ENCODE results near the gene CCDC154.
"Not testable (repeated sequence)": the region's sequence is repeated elsewhere in the genome, so short reads cannot be mapped to it uniquely, and the experiment has no call there.

The CCDC154 gene

DNA sequence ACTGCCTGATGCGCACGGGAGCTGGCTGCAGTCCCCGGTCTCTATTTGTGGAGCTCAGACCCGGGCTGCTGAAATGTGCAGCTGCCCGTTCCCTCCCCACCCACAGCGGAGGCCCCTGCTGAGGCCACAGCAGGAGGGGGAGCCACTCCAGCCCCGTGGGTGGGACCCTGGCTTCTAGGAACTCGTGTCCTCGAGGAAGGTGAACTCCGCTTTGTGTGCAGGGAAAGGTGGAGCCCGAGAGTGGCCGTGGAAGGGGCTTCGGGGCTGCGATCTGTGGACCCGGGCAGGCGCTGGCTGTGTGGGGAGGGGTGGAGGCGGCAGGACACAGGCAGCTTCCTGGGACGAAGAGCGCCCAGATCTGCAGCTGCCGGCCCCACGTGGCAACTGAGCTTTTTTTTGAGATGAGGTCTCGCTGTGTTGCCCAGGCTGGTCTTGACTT, 2.9 kb downstream of the CCDC154 start:
- no peaks in the 10 kb centered on the region for H3K4me1 ChIP-seq (ENCODE audit: insufficient read depth, low read length, poor library complexity, severe bottlenecking)
- no peaks in the 10 kb centered on the region for H3F3A ChIP-seq (ENCODE audit: low read depth)
- H3K79me2 ChIP-seq (ENCODE audit: insufficient read depth, low read length) = no peaks in the 10 kb centered on the region
- H3K4me3 ChIP-seq (ENCODE audit: low read length, poor library complexity, severe bottlenecking) = no peak overlapping the region
- no peaks in the 10 kb centered on the region for H4K20me1 ChIP-seq (ENCODE audit: insufficient read depth, low read length, poor library complexity, severe bottlenecking)
- H3K27me3 ChIP-seq (ENCODE audit: insufficient read depth, low read length, poor library complexity, severe bottlenecking) = no peaks in the 10 kb centered on the region
- no peak overlapping the region for H2AFZ ChIP-seq (ENCODE audit: low read length)
- H3K9me2 ChIP-seq (replicated peaks; ENCODE audit: low read depth, low read length) = no peaks in the 10 kb centered on the region
- H3K36me3 ChIP-seq (ENCODE audit: insufficient read depth, low read length) = no peaks in the 10 kb centered on the region
- no peak overlapping the region for H3K9ac ChIP-seq (ENCODE audit: low read depth, low read length, poor library complexity, severe bottlenecking)
- H3K4me2 ChIP-seq (ENCODE audit: low read depth, low read length, poor library complexity, severe bottlenecking) = no peak overlapping the region
- no peaks in the 10 kb centered on the region for H3K9me3 ChIP-seq (ENCODE audit: insufficient read depth, low read depth, low read length)
- TF ChIP-seq, protein P1, sequence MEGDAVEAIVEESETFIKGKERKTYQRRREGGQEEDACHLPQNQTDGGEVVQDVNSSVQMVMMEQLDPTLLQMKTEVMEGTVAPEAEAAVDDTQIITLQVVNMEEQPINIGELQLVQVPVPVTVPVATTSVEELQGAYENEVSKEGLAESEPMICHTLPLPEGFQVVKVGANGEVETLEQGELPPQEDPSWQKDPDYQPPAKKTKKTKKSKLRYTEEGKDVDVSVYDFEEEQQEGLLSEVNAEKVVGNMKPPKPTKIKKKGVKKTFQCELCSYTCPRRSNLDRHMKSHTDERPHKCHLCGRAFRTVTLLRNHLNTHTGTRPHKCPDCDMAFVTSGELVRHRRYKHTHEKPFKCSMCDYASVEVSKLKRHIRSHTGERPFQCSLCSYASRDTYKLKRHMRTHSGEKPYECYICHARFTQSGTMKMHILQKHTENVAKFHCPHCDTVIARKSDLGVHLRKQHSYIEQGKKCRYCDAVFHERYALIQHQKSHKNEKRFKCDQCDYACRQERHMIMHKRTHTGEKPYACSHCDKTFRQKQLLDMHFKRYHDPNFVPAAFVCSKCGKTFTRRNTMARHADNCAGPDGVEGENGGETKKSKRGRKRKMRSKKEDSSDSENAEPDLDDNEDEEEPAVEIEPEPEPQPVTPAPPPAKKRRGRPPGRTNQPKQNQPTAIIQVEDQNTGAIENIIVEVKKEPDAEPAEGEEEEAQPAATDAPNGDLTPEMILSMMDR (conservative IDR thresholded peaks at IDR 0.05; ENCODE audit: low read length) = no peak
- no peak for TF ChIP-seq EZH2phosphoT487 (IDR thresholded peaks at IDR 0.05; ENCODE audit: borderline replicate concordance)

DNA sequence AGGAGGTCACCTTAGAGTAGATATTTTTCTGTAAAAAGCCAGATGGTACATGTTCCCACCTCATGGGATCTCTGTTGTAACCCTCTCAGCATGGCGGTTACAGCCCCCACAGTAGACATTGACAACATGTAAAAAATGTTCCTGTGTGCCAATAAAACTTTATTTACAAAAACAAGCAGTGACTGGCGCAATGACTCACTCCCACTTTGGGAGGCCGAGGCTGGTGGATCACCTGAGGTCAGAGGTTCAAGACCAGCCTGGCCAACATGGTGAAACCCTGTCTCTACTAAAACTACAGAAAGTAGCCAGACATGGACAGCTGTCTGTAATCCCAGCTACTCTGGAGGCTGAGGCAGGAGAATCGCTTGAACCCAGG, 4.7 kb downstream of the CCDC154 start:
- H3K4me3 ChIP-seq (ENCODE audit: low read length, poor library complexity, severe bottlenecking); H3K4me1 ChIP-seq (ENCODE audit: insufficient read depth, low read length, poor library complexity, severe bottlenecking); H3K27me3 ChIP-seq (ENCODE audit: insufficient read depth, low read length, poor library complexity, severe bottlenecking); H3F3A ChIP-seq (ENCODE audit: low read depth); H2AFZ ChIP-seq (ENCODE audit: low read length); H3K9me3 ChIP-seq (ENCODE audit: insufficient read depth, low read depth, low read length); H3K9ac ChIP-seq (ENCODE audit: low read depth, low read length, poor library complexity, severe bottlenecking); H3K36me3 ChIP-seq (ENCODE audit: insufficient read depth, low read length); H3K4me2 ChIP-seq (ENCODE audit: low read depth, low read length, poor library complexity, severe bottlenecking); H4K20me1 ChIP-seq (ENCODE audit: insufficient read depth, low read length, poor library complexity, severe bottlenecking); H3K9me2 ChIP-seq (replicated peaks; ENCODE audit: low read depth, low read length); H3K79me2 ChIP-seq (ENCODE audit: insufficient read depth, low read length): not testable (repeated sequence)

DNA sequence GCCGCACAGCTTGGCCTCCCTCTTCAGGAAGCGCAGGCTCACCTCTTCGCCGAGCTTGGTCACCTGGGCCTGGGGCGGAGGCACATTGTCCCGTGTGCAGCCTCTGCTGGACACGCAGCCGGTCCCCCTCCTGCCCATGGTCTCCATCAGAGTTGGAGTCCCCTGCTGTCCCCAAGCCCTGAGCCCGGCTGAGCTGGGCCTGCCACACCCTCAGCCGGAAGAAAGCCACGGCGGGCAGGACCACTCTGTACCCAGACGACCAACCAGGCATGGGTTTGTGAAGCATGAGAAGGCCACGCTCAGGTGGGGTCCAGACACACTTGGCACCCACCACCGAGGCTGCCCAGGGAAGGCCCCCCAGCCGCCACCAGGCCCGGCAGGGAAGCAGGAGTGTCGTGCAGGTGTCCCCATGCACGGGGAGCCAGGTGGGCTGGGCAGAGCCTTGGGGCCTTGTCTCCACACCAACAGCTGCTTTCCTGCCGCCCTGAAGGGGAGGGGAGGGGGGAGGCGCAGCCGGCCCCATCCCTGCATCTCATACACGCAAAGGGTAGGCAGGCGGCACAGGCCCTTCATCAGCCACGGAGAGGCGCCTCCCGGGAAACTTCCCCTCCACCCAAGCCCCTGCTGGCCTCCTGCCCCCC, 5.2 kb downstream of the CCDC154 start:
- Histone ChIP-seq H3K27me3 (ENCODE audit: insufficient read depth, low read length, poor library complexity, severe bottlenecking) (no peaks in the 10 kb centered on the region), H4K20me1 (ENCODE audit: insufficient read depth, low read length, poor library complexity, severe bottlenecking) (no peaks in the 10 kb centered on the region), H3F3A (ENCODE audit: low read depth) (no peaks in the 10 kb centered on the region), H2AFZ (ENCODE audit: low read length) (no peak overlapping the region), H3K9me3 (ENCODE audit: insufficient read depth, low read depth, low read length) (no peaks in the 10 kb centered on the region), H3K4me1 (ENCODE audit: insufficient read depth, low read length, poor library complexity, severe bottlenecking) (no peaks in the 10 kb centered on the region), H3K79me2 (ENCODE audit: insufficient read depth, low read length) (no peaks in the 10 kb centered on the region), H3K9me2 (replicated peaks; ENCODE audit: low read depth, low read length) (no peaks in the 10 kb centered on the region), H3K4me2 (ENCODE audit: low read depth, low read length, poor library complexity, severe bottlenecking) (no peak overlapping the region), H3K9ac (ENCODE audit: low read depth, low read length, poor library complexity, severe bottlenecking) (no peak overlapping the region), H3K4me3 (ENCODE audit: low read length, poor library complexity, severe bottlenecking) (no peak overlapping the region), H3K36me3 (ENCODE audit: insufficient read depth, low read length) (no peaks in the 10 kb centered on the region)
- TF ChIP-seq, protein P1 (conservative IDR thresholded peaks at IDR 0.05; ENCODE audit: low read length) = no peak
- no peak for TF ChIP-seq EZH2phosphoT487 (IDR thresholded peaks at IDR 0.05; ENCODE audit: borderline replicate concordance)

Measured in Loucy (cell line).